HG02759 (cell line): ENCODE measurements around the gene TBCD.

Experiments used
- ATAC-seq: cut with Tn5 transposase; IDR thresholded peaks from one replicate; pipeline ENCODE4 v1.9.1; 2021; ENCODE audit warnings: mild to moderate bottlenecking, moderate library complexity; ENCODE audit not compliant: unreplicated experiment

TBCD gene

GRCh38 chr17:82808006-82808405 lies 56.1 kb downstream of the TBCD start:
- ATAC-seq: no peak

DNA sequence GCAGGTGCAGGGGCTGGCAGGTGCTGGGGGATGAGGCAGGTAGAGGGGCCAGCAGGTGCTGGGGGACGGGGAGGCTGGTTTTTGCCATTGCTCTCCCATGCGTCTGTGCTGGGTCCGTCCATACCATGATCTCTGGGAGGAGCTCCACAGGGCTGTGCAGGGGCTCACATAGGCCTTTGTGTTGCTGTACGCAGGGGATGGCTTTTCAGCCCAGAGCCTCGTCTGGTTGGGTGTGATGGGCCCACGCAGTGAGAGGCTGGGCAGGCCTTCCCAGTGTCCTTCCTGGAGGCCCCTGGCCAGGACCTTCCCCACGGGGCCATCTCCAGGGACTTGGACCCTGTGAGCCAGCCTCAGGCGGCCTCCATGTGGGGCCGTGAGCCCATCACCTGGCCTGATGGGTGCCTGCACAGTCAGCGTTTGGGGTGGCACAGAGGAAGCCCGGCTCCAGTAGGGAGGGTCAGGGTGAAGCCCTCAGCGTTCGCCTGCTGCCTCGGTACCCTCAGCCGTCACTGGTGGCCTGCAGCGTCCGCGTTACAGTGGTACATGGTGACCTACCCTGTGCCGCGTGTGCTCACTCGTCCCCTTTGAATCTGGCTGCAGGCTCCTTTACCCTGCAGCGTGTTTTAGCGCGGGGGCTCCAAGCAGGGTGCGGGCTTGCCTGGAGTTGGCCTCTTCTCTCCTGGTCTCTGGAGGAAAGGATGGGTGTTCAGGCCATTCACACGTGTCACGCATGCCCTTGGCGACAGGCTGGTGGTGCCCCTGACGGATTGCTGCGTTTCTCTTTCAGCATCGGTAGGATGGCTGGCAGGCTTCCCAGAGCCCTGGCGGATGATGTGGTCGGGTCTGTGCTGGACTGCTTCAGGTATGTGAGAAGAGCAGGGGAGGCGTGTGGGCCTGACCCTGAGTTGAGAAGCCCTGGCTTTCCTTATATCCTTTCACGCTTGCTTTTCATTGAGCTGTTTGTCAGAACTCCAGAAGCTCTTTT lies 57.3 kb downstream of the TBCD start:
- no peak for ATAC-seq

- no peak for ATAC-seq
These were observed 59.0 kb downstream of the TBCD start for GRCh38 chr17:82810644-82811430.

GRCh38 chr17:82812058-82812457 lies 60.2 kb downstream of the TBCD start:
- ATAC-seq: no peak

DNA sequence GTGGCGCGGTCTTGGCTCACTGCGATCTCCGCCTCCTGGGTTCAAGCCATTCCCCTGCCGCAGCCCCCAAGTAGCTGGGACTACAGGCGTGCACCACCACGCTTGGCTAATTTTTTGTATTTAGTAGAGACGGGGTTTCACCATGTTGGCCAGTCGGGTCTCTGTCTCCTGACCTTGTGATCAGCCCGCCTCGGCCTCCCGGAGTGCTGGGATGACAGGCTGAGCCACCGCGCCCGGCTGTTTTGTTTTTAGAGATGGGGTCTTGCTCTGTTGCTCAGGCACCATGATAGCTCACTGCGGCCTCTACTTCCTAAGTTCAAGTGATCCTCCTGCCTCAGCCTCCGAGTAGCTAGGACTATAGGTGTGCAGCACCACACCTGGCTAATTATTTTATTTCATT lies 60.7 kb downstream of the TBCD start:
- ATAC-seq: no peak

GRCh38 chr17:82813299-82814051 lies 61.6 kb downstream of the TBCD start:
- no peak for ATAC-seq

DNA sequence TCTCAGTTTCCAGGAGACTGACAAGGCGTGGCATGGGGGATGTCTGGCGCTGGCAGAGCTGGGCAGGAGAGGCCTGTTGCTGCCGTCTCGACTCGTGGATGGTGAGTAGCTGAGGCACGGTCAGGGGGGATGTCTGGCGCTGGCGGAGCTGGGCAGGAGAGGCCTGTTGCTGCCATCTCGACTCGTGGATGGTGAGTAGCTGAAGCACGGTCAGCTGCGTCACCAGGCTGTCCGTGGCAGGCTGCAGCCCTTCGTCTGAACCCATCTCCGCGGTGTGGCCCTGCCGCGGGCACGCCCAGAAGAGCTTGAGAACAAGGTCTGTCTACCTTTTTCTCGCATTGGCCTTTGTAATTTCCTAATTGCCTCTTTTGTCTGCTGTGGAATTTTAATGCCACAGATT lies 63.0 kb downstream of the TBCD start:
- no peak for ATAC-seq

- ATAC-seq: no peak
These were observed 63.5 kb downstream of the TBCD start for GRCh38 chr17:82815354-82815753.

DNA sequence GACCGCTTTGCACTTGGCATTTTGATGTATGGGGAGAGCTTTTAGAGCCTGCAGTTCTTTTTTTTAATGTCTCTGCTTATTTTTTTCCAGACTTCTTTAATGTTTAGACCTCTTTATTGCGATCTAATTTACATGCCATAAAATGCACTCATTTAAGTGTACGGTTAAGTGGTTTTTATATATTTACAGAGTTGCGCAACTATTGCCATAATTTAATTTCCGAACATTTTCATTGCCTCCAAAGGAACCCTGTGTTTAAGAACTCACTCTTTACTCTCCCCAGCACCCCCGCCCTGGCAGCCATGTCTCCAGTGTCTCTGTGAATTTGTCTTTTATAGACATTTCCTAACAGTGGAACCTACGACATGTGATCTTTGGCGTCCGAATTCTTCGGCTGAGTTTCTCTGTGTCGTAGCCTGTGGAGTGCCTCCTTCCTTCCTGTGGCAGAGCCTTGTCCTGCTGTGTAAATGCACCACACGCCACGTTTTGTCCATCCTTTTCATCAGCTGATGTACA lies 64.0 kb downstream of the TBCD start:
- ATAC-seq: no peak

- no peak for ATAC-seq
These were observed 64.5 kb downstream of the TBCD start for GRCh38 chr17:82816358-82816757.

DNA sequence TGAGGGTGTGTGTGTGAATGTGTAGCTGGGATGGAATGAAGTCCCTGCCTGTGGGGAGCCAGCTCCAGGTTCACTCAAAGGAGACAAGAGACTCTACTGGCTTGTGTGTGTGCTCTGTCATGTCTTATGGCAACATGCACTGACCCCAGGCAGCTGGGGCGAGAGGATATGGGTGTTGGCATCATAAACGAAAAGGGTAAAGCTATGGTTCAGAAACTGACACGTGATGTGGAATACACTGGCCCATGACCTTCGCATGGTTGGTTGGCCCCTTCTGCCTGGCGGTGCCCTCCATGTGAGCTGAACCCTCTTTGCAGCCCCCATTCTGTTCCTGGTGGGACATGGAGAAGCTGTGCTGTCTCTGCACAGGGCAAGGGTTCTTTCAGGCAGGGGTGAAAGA lies 66.1 kb downstream of the TBCD start:
- no peak for ATAC-seq

DNA sequence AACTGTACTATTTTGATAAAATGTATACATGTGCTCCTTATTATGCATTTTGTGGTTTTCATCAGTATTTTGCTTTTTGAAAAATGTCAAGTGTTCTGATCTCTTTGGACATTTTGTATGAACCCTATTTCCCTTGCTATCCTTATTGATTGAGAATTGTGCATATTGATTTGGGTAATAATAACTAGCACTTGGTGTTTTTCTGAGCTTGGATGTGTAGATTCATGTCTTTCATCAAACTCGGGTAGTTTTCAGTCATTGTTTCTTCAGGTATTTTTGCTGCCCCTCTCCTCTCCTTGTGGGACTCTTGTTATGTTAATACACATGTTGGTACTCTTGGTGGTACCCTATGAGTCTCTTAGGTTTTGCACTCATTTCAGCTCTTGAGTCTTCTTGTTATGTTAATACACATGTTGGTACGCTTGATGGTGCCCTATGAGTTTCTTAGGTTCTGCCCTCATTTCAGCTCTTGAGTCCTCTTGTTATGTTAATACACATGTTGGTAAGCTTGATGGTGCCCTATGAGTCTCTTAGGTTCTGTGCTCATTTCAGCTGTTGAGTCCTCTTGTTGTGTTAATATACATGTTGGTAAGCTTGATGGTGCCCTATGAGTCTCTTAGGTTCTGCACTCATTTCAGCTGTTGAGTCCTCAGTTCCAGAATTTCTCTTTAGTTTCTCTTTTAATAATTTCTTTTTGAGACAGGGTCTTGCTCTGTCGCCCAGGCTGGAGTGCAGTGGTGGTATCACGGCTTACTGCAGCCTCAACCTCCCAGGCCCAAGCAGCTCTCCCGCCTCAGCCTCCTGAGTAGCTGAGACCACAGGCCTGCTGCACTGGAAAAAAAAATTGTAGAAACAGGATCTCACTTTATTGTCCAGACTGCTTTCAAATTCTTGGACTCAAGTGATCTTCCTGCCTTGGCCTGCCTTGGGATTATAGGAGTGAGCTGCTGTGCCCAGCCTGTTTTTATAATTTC lies 68.7 kb downstream of the TBCD start:
- ATAC-seq: no peak

DNA sequence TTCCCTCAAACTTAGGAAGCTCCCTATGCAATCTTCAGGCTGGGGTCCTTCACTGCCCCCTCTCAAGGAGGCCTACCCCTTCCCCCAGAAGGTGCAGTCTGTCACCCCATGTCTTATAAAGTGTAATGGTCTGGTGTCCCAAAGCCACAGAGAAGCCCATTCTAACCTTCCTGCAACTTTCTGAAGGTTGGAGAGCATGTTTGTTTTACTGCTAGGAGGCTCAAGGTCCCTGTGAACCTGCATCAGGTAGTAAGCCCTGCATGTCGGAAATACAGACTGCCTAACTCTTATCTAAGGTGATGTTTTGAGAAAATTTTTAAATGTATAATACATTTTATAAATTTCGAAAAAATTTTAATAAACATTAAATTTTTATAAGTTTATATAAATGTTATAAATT lies 69.7 kb downstream of the TBCD start:
- ATAC-seq: no peak

- no peak for ATAC-seq
These were observed 70.4 kb downstream of the TBCD start for GRCh38 chr17:82822281-82822680.

- no peak for ATAC-seq
These were observed 71.1 kb downstream of the TBCD start for GRCh38 chr17:82823004-82823403.

DNA sequence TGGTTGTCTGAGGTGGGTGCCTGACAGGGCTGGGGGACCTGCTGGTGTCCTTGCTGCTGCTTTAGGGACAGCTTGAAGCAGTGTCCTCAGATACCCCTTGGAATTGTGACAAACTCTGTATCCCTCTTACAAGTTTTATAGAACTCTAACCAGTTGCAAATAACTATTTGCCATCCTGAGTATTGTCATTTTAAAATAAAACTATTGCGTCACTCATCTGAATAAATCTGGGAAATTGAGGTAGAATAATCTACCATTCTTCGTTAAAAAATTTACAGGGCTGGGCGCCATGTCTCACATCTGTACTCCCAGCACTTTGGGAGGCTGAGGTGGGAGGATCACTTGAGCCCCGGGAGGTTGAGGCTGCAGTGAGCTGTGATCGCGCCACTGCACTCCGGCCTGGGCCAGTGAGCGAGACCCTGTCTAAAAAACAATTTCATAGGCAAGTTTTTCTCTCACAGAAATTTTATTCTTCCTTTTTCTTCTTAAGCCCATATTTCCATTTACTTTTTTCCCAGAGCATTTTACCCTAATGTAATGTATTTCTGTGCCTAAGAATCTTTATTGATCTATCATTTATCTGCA lies 73.8 kb downstream of the TBCD start:
- ATAC-seq: no peak

DNA sequence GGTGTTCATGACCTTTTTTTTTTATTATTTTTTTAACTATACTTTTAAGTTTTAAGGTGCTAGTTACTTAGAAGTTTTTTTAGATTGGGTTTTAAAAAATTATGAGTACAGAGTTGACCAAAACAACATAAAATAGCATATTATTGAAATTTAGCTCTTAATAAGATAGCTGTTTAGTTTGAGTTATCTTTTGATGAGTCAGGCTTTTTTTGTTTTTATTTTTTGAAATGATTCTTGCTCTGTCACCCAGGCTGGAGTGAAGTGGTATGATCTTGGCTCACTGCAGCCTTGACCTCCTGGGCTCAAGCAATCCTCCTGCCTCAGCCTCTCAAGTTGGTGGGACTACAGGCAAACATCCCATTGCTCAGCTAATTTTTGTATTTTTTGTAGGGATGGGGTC lies 74.3 kb downstream of the TBCD start:
- ATAC-seq: no peak

GRCh38 chr17:82826956-82827355 lies 75.1 kb downstream of the TBCD start:
- no peak for ATAC-seq

DNA sequence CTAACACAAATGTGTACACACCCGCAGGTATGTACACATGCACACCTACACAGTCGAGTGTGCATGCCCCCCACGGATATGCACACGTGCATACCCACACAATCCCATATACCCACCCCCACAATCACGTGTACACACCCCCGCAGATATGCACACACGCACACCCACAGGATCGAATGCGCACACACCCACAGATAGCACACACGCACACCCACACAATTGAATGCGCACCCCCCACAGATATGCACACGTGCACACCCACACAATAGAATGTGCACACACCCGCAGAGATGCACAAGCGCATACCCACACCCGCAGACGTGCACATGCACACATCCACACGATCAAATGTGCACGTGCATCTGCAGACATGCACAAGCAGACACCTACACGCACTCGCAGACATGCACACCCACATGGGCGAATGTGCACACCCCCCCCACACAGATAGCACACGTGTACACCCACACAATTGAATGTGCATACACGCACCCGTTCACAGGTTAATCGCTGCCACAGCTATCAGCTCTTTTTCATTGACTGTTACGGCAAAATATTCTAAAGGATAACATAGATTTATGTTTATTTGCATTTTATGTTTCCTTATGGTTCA lies 77.1 kb downstream of the TBCD start:
- ATAC-seq: no peak
